HEK293 (cell line): Measurements from ENCODE around the gene LMOD1.

Experiments
- GLI4 ChIP-seq: fragments of 450-650 bp; formaldehyde crosslinking; IDR thresholded peaks from 2 replicates; pipeline ENCODE4 v1.5.1; 2016; ENCODE audit warnings: missing biosample characterization, missing genetic modification characterization
- PRDM6 ChIP-seq: fragments of 450-650 bp; formaldehyde crosslinking; IDR thresholded peaks from 2 replicates; pipeline ENCODE4 v1.5.1; 2017; ENCODE audit warnings: missing biosample characterization, missing genetic modification characterization
- TSHZ1 ChIP-seq: fragments of 450-650 bp; formaldehyde crosslinking; IDR thresholded peaks from 2 replicates; pipeline ENCODE4 v1.5.1; 2016; ENCODE audit warnings: missing biosample characterization, missing genetic modification characterization, borderline replicate concordance
- ZBTB21 ChIP-seq: fragments of 450-650 bp; formaldehyde crosslinking; IDR thresholded peaks from 2 replicates; pipeline ENCODE4 v1.5.1; 2017; ENCODE audit warnings: missing biosample characterization, missing genetic modification characterization
- ZBTB49 ChIP-seq: fragments of 450-650 bp; formaldehyde crosslinking; IDR thresholded peaks from 2 replicates; pipeline ENCODE4 v1.5.1; 2016; ENCODE audit warnings: missing biosample characterization, missing genetic modification characterization, low read depth
- ZNF10 ChIP-seq: fragments of 450-650 bp; formaldehyde crosslinking; IDR thresholded peaks from 2 replicates; pipeline ENCODE4 v1.5.1; 2017; ENCODE audit warnings: missing biosample characterization, missing genetic modification characterization
- ZNF169 ChIP-seq: fragments of 450-650 bp; formaldehyde crosslinking; IDR thresholded peaks from 2 replicates; pipeline ENCODE4 v1.5.1; 2016; ENCODE audit warnings: missing biosample characterization, missing genetic modification characterization
- ZNF211 ChIP-seq: fragments of 450-650 bp; formaldehyde crosslinking; IDR thresholded peaks from 2 replicates; pipeline ENCODE4 v1.5.1; 2016; ENCODE audit warnings: low read depth, missing biosample characterization, missing genetic modification characterization
- ZNF311 ChIP-seq: fragments of 450-650 bp; formaldehyde crosslinking; IDR thresholded peaks from 2 replicates; pipeline ENCODE4 v1.5.1; 2017; ENCODE audit warnings: missing biosample characterization, missing genetic modification characterization, borderline replicate concordance
- ZNF335 ChIP-seq: fragments of 450-650 bp; formaldehyde crosslinking; conservative IDR thresholded peaks from 2 replicates; pipeline ENCODE4 v1.5.1; 2016; ENCODE audit warnings: missing biosample characterization, missing genetic modification characterization
- ZNF394 ChIP-seq: fragments of 450-650 bp; formaldehyde crosslinking; IDR thresholded peaks from 2 replicates; pipeline ENCODE4 v1.5.1; 2016; ENCODE audit warnings: missing biosample characterization, missing genetic modification characterization, mild to moderate bottlenecking, moderate library complexity, borderline replicate concordance
- ZNF416 ChIP-seq: fragments of 450-650 bp; formaldehyde crosslinking; IDR thresholded peaks from 2 replicates; pipeline ENCODE4 v1.5.1; 2016; ENCODE audit warnings: missing biosample characterization, missing genetic modification characterization
- ZNF433 ChIP-seq: fragments of 450-650 bp; formaldehyde crosslinking; IDR thresholded peaks from 2 replicates; pipeline ENCODE4 v1.5.1; 2016; ENCODE audit warnings: missing biosample characterization, missing genetic modification characterization, low read depth
- ZNF449 ChIP-seq: fragments of 450-650 bp; formaldehyde crosslinking; IDR thresholded peaks from 2 replicates; pipeline ENCODE4 v1.5.1; 2017; ENCODE audit warnings: missing biosample characterization, mild to moderate bottlenecking, missing genetic modification characterization, moderate library complexity
- ZNF560 ChIP-seq: fragments of 450-650 bp; formaldehyde crosslinking; IDR thresholded peaks from 2 replicates; pipeline ENCODE4 v1.5.1; 2017; ENCODE audit warnings: missing biosample characterization, missing genetic modification characterization, borderline replicate concordance
- ZNF571 ChIP-seq: fragments of 450-650 bp; formaldehyde crosslinking; IDR thresholded peaks from 2 replicates; pipeline ENCODE4 v1.5.0; 2017; ENCODE audit warnings: missing biosample characterization, missing genetic modification characterization
- ZNF585B ChIP-seq: fragments of 450-650 bp; formaldehyde crosslinking; IDR thresholded peaks from 2 replicates; pipeline ENCODE4 v1.5.1; 2016; ENCODE audit warnings: missing biosample characterization, missing genetic modification characterization
- ZNF639 ChIP-seq: fragments of 450-650 bp; formaldehyde crosslinking; IDR thresholded peaks from 2 replicates; pipeline ENCODE4 v1.5.1; 2016; ENCODE audit warnings: missing biosample characterization, missing genetic modification characterization
- ZNF768 ChIP-seq: fragments of 450-650 bp; formaldehyde crosslinking; IDR thresholded peaks from 2 replicates; pipeline ENCODE4 v1.5.1; 2018; ENCODE audit warnings: missing biosample characterization, mild to moderate bottlenecking, missing genetic modification characterization
- ZSCAN16 ChIP-seq: fragments of 450-650 bp; formaldehyde crosslinking; IDR thresholded peaks from 2 replicates; pipeline ENCODE4 v1.5.1; 2016; ENCODE audit warnings: missing biosample characterization, missing genetic modification characterization
- TF ChIP-seq, protein P1 (sequence below): fragments of 450-650 bp; formaldehyde crosslinking; IDR thresholded peaks from 2 replicates; pipeline ENCODE4 v1.5.1; 2016; ENCODE audit warnings: missing biosample characterization, missing genetic modification characterization
- TF ChIP-seq, protein P2 (sequence below): fragments of 450-650 bp; formaldehyde crosslinking; IDR thresholded peaks from 2 replicates; pipeline ENCODE4 v1.5.1; 2016; ENCODE audit warnings: missing biosample characterization, missing genetic modification characterization
- TF ChIP-seq, protein P3 (sequence below): fragments of 450-650 bp; formaldehyde crosslinking; IDR thresholded peaks from 2 replicates; pipeline ENCODE4 v1.5.1; 2017; ENCODE audit warnings: missing biosample characterization, missing genetic modification characterization

LMOD1 gene

GRCh38 chr1:201955009-201955728 is 8.8 kb upstream of the LMOD1 start, which contains the start of gene TIMM17A (continued):
- TF ChIP-seq TSHZ1 (no peak), GLI4 (tag by site-specific recombination) (0 out of 2 replicates have a peak, but pooled peaks have one; percentile 37), ZNF560 (tag by site-specific recombination) (no peak), ZNF585B (tag by site-specific recombination) (no peak), ZNF639 (peak; percentile 71; the same call in 1 of the 2 replicates), ZNF768 (tag by site-specific recombination) (no peak), ZNF211 (no peak), ZBTB21 (tag by site-specific recombination) (peak; percentile 87), ZNF449 (tag by site-specific recombination) (no peak), ZNF433 (tag by site-specific recombination) (no peak; the same call in 1 of the 2 replicates), ZNF10 (tag by site-specific recombination) (no peak), ZNF311 (tag by site-specific recombination) (no peak), ZBTB49 (tag by site-specific recombination) (no peak), PRDM6 (tag by site-specific recombination) (no peak), ZNF394 (tag by site-specific recombination) (no peak; the same call in 1 of the 2 replicates), ZNF169 (no peak), ZSCAN16 (tag by site-specific recombination) (no peak), ZNF416 (tag by site-specific recombination) (no peak), ZNF335 (peak; percentile 92), ZNF571 (tag by site-specific recombination) (no peak)
- TF ChIP-seq, protein P1, sequence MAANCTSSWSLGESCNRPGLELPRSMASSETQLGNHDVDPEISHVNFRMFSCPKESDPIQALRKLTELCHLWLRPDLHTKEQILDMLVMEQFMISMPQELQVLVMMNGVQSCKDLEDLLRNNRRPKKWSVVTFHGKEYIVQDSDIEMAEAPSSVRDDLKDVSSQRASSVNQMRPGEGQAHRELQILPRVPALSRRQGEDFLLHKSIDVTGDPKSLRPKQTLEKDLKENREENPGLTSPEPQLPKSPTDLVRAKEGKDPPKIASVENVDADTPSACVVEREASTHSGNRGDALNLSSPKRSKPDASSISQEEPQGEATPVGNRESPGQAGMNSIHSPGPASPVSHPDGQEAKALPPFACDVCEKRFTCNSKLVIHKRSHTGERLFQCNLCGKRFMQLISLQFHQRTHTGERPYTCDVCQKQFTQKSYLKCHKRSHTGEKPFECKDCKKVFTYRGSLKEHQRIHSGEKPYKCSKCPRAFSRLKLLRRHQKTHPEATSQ: no peak
- TF ChIP-seq, protein P2, sequence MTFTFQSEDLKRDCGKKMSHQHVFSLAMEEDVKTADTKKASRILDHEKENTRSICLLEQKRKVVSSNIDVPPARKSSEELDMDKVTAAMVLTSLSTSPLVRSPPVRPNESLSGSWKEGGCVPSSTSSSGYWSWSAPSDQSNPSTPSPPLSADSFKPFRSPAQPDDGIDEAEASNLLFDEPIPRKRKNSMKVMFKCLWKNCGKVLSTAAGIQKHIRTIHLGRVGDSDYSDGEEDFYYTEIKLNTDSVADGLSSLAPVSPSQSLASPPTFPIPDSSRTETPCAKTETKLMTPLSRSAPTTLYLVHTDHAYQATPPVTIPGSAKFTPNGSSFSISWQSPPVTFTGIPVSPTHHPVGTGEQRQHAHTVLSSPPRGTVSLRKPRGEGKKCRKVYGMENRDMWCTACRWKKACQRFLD (tag by site-specific recombination): no peak
- TF ChIP-seq, protein P3, sequence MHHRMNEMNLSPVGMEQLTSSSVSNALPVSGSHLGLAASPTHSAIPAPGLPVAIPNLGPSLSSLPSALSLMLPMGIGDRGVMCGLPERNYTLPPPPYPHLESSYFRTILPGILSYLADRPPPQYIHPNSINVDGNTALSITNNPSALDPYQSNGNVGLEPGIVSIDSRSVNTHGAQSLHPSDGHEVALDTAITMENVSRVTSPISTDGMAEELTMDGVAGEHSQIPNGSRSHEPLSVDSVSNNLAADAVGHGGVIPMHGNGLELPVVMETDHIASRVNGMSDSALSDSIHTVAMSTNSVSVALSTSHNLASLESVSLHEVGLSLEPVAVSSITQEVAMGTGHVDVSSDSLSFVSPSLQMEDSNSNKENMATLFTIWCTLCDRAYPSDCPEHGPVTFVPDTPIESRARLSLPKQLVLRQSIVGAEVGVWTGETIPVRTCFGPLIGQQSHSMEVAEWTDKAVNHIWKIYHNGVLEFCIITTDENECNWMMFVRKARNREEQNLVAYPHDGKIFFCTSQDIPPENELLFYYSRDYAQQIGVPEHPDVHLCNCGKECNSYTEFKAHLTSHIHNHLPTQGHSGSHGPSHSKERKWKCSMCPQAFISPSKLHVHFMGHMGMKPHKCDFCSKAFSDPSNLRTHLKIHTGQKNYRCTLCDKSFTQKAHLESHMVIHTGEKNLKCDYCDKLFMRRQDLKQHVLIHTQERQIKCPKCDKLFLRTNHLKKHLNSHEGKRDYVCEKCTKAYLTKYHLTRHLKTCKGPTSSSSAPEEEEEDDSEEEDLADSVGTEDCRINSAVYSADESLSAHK (tag by site-specific recombination): no peak
